HG02759 (cell line): ENCODE data around the gene RFX4.

ENCODE experiments used
- ATAC-seq: cut with Tn5 transposase; IDR thresholded peaks from one replicate; pipeline ENCODE4 v1.9.1; 2021; ENCODE audit warnings: mild to moderate bottlenecking, moderate library complexity; ENCODE audit not compliant: unreplicated experiment

Gene RFX4

GRCh38 chr12:106582641-106583230 lies at the start of gene RFX4:
Gene RFX4 (plus strand): TSS chr12:106583004. CDS start chr12:106583321, 317 bp downstream.
- ATAC-seq: no peak

- ATAC-seq: no peak
Measured at GRCh38 chr12:106541201-106541600, 41.6 kb upstream of the RFX4 start.

GRCh38 chr12:106551410-106551809 lies 31.4 kb upstream of the RFX4 start:
- ATAC-seq: no peak

- no peak for ATAC-seq
Measured at GRCh38 chr12:106552228-106552627, 30.6 kb upstream of the RFX4 start.

GRCh38 chr12:106564678-106565329 lies 18.0 kb upstream of the RFX4 start:
- ATAC-seq: no peak

GRCh38 chr12:106566771-106567170 lies 16.0 kb upstream of the RFX4 start:
- no peak for ATAC-seq

GRCh38 chr12:106573239-106573638 lies 9.6 kb upstream of the RFX4 start:
- ATAC-seq: no peak

GRCh38 chr12:106576848-106577247 lies 6.0 kb upstream of the RFX4 start:
- ATAC-seq: no peak

- no peak for ATAC-seq
Measured at GRCh38 chr12:106580671-106581508, 1.9 kb upstream of the RFX4 start.

GRCh38 chr12:106581543-106582248 lies 1.1 kb upstream of the RFX4 start:
- ATAC-seq: no peak

- no peak for ATAC-seq
Measured at GRCh38 chr12:106582249-106582591, 584 bp upstream of the RFX4 start.

GRCh38 chr12:106583242-106584103 lies 669 bp downstream of the RFX4 start:
- no peak for ATAC-seq

- no peak for ATAC-seq
Measured at GRCh38 chr12:106584104-106585064, 1.6 kb downstream of the RFX4 start.

- ATAC-seq: no peak
Measured at GRCh38 chr12:106585105-106585520, 2.3 kb downstream of the RFX4 start.

- no peak for ATAC-seq
Measured at GRCh38 chr12:106585521-106586277, 2.9 kb downstream of the RFX4 start.

- no peak for ATAC-seq
Measured at GRCh38 chr12:106586278-106586802, 3.5 kb downstream of the RFX4 start.

- no peak for ATAC-seq
Measured at GRCh38 chr12:106586803-106587684, 4.2 kb downstream of the RFX4 start.
